RWPE2 (cell line): ENCODE results near the gene ATAD3B.
"Not testable (repeated sequence)": the region's sequence is repeated elsewhere in the genome, so short reads cannot be mapped to it uniquely, and the experiment has no call there.

ENCODE experiments used
- ATAC-seq: fragments of 200-7000 bp; cut with Tn5 transposase; 3 replicates; pipeline ENCODE4 v1.9.1; 2021; ENCODE audit warnings: low read depth
- DNase-seq: peaks from one replicate; pipeline ENCODE4 v3.0.0-alpha.2; 2020; ENCODE audit warnings: low spot score
- H3K27ac ChIP-seq: fragments of 450-650 bp; 2 replicates; pipeline ENCODE4 v1.5.1; 2017; ENCODE audit warnings: mild to moderate bottlenecking; ENCODE audit not compliant: poor library complexity, severe bottlenecking
- H3K27me3 ChIP-seq: fragments of 250-450 bp; sonication (Bioruptor Pico); 2 replicates; pipeline ENCODE4 v1.5.1; 2021; ENCODE audit warnings: mild to moderate bottlenecking, moderate library complexity; ENCODE audit not compliant: insufficient read depth, poor library complexity, severe bottlenecking
- H3K36me3 ChIP-seq: fragments of 250-450 bp; sonication (Bioruptor Pico); 2 replicates; pipeline ENCODE4 v1.5.1; 2020; ENCODE audit warnings: low read depth, mild to moderate bottlenecking, moderate library complexity
- H3K4me1 ChIP-seq: fragments of 250-450 bp; sonication (Bioruptor Pico); 2 replicates; pipeline ENCODE4 v1.5.1; 2021; ENCODE audit warnings: mild to moderate bottlenecking, moderate library complexity; ENCODE audit not compliant: insufficient read depth, poor library complexity, severe bottlenecking
- H3K4me3 ChIP-seq: fragments of 250-450 bp; sonication (Bioruptor Pico); 2 replicates; pipeline ENCODE4 v1.5.1; 2021; ENCODE audit warnings: mild to moderate bottlenecking, moderate library complexity; ENCODE audit not compliant: severe bottlenecking
- H3K9me3 ChIP-seq: fragments of 250-450 bp; sonication (Bioruptor Pico); 2 replicates; pipeline ENCODE4 v1.5.1; 2021; ENCODE audit warnings: mild to moderate bottlenecking, moderate library complexity; ENCODE audit not compliant: severe bottlenecking
- TF ChIP-seq, protein P1 (sequence below): fragments of 450-650 bp; IDR thresholded peaks from one replicate; pipeline ENCODE4 v1.5.1; 2017; ENCODE audit warnings: mild to moderate bottlenecking, moderate library complexity; ENCODE audit not compliant: poor library complexity, severe bottlenecking

The ATAD3B gene

DNA sequence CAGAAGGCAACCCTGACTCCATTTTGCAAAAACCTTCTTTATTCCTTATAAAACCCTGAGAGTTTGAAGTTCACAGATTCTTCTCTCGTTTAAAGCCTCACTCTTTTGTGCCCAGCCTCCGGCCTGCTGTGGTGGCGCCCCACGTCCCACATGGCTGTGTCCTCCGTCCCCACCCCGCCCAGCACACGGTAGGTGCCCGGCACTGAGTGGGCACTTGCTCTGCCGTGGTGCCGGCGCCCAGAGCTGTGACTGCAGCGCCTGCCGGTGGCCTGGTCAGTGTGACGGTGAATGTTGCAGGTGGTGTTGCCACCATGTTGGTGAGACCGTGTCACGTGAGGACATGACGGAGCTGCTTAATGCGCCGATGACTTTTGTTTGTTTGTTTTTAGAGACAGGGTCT lies 49.8 kb downstream of the ATAD3B start:
- H3K27me3 ChIP-seq: no peaks in the 10 kb centered on the region
- DNase-seq (no peak), ATAC-seq (no peak)
- TF ChIP-seq, protein P1, sequence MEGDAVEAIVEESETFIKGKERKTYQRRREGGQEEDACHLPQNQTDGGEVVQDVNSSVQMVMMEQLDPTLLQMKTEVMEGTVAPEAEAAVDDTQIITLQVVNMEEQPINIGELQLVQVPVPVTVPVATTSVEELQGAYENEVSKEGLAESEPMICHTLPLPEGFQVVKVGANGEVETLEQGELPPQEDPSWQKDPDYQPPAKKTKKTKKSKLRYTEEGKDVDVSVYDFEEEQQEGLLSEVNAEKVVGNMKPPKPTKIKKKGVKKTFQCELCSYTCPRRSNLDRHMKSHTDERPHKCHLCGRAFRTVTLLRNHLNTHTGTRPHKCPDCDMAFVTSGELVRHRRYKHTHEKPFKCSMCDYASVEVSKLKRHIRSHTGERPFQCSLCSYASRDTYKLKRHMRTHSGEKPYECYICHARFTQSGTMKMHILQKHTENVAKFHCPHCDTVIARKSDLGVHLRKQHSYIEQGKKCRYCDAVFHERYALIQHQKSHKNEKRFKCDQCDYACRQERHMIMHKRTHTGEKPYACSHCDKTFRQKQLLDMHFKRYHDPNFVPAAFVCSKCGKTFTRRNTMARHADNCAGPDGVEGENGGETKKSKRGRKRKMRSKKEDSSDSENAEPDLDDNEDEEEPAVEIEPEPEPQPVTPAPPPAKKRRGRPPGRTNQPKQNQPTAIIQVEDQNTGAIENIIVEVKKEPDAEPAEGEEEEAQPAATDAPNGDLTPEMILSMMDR: no peak
- no peaks in the 10 kb centered on the region for H3K9me3 ChIP-seq
- no peak overlapping the region for H3K27ac ChIP-seq
- no peak overlapping the region for H3K4me3 ChIP-seq
- H3K4me1 ChIP-seq: no peaks in the 10 kb centered on the region
- peaks cover 38% of the 10 kb centered on the region for H3K36me3 ChIP-seq

DNA sequence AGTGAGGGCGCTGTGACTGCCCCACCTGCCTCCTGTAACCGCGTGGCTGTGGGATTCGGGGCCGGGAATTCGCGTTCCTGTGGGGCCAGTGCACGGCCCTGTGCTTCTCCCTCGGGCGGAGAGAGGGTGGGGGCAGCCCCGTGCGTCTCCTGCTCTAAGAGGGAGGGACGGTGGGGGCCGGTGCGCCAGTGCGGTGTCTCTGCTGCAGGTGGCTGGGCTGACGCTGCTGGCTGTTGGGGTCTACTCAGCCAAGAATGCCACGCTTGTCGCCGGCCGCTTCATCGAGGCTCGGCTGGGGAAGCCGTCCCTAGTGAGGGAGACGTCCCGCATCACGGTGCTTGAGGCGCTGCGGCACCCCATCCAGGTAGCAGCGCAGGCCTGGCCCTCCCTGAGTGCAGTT lies 51.0 kb downstream of the ATAD3B start:
- not testable (repeated sequence) for H3K9me3 ChIP-seq, H3K27ac ChIP-seq, H3K4me1 ChIP-seq, DNase-seq, ATAC-seq, H3K27me3 ChIP-seq, H3K4me3 ChIP-seq
- peaks cover 31% of the 10 kb centered on the region for H3K36me3 ChIP-seq

DNA sequence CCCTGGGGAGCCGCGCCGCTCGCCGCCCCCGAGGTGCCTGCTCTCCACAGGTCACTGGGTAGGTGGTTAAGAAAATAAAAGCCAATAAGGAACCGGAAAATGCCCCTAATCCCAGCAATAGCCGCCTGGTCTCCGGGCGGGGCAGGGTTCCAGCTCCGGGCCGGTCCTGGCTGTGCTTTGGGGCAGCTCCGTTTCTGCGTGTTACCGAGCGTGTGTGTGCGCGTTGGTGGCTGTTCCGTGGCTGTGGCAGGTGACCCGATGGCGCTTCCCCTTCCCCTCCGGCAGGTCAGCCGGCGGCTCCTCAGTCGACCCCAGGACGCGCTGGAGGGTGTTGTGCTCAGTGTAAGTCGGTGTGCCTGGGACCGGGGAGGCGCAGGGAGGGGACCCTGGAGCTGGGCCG lies 51.7 kb downstream of the ATAD3B start:
- H3K36me3 ChIP-seq: peaks cover 29% of the 10 kb centered on the region
- DNase-seq, H3K27ac ChIP-seq, H3K27me3 ChIP-seq, H3K4me1 ChIP-seq, H3K9me3 ChIP-seq, H3K4me3 ChIP-seq, ATAC-seq: not testable (repeated sequence)

DNA sequence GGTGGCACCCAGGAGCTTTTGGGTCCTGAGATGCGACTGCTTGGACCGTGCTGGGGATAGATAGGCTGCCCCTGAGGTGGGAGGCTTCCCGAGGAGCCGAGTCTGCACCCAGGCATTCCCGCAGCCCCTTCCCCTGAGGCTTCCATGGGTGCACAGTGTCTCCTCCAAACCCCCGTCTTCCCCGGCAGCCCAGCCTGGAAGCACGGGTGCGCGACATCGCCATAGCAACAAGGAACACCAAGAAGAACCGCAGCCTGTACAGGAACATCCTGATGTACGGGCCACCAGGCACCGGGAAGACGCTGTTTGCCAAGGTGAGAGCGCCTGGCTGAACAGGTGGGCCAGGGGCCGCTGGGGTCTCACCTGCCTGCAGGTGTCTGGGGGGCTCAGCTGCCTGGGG lies 52.1 kb downstream of the ATAD3B start:
- not testable (repeated sequence) for H3K4me3 ChIP-seq, DNase-seq, H3K9me3 ChIP-seq, ATAC-seq, H3K27ac ChIP-seq, H3K4me1 ChIP-seq, H3K27me3 ChIP-seq
- H3K36me3 ChIP-seq: peaks cover 30% of the 10 kb centered on the region

DNA sequence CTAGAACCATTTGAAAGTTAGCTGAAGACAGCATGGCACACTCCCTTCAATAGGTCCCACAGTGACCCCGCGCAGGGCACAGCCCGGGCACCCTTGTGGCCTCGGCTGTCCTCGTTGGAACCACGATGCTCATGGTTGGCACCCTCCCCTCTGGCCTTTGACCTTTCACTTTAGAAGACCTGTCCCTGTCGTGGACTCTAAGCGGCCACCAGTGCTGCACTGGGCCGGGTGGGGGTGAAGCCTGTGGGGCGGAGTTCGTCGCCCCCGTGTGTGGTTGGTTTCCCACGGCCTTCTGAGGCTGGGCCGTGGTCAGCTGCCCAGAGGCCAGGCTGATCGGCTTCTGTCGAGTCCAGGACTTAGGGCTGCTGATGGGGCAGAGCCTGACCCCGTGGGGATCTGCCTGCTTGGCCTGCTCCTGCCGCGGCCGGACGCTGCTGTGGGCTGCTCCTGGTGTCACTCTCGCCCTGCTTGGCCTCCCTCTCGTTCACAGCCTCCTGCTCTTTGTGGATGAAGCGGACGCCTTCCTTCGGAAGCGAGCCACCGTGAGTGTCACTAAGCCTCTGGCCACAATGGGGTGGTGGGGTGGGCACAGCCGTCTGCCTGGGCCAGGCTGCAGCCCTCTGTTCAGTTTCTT lies 53.3 kb downstream of the ATAD3B start:
- not testable (repeated sequence) for H3K4me1 ChIP-seq, H3K27me3 ChIP-seq, ATAC-seq, H3K9me3 ChIP-seq, H3K4me3 ChIP-seq, DNase-seq, H3K27ac ChIP-seq
- H3K36me3 ChIP-seq: peaks cover 40% of the 10 kb centered on the region

DNA sequence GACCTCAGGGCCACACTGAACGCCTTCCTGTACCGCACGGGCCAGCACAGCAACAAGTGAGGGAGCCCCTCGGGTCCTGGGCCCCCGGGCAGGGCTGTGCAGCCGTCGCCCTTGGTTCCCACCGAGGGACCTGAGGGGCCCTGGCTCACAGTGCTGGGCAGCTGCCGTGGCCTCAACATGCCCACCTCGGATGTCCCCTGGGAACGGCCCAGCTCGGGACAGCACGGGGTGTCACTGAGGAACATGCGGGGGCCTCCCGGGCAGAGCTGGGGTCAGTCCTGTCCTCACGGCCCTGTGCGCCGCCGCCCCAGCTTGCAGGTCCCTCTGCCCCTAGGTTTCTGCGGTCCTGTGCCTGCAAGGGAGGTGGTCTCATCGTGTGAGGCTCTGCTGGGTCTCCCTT lies 54.9 kb downstream of the ATAD3B start:
- not testable (repeated sequence) for H3K4me3 ChIP-seq, ATAC-seq, H3K4me1 ChIP-seq, H3K27ac ChIP-seq, DNase-seq, H3K27me3 ChIP-seq, H3K9me3 ChIP-seq
- H3K36me3 ChIP-seq: peaks cover 43% of the 10 kb centered on the region

DNA sequence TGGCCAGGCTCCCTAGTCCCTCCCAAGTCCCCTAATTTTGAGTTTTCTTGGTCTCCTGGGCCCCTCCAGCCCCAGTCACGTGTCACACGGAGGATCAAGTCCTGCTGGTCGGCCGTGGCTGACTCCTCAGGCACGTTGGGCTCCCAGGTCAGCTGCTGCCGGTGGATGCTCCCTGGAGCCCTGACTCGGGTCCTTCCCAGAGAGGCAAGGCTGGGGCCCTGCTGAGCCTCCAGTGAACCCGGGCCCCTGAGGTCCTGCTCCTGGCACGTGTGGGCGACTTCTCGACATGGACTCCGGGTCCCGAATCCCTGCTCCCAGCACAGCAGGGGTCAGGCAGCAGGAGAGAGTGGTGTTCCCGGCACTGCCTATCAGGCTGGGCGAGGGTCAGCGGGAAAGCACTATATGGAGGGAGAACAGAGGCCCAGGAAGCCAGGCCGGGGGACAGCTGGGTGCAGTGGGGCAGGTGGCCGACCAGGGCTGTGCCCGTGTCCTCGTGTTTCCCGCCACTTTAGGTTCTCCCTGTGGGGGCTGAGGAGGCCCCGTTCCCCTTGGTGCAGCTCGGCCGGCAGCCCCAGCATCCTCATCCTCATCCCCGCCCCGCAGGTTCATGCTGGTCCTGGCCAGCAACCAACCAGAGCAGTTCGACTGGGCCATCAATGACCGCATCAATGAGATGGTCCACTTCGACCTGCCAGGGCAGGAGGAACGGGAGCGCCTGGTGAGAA lies 55.7 kb downstream of the ATAD3B start:
- TF ChIP-seq, protein P1: no peak
- H3K27ac ChIP-seq: no peak overlapping the region
- ATAC-seq: no peak
- H3K9me3 ChIP-seq: peaks cover 9% of the 10 kb centered on the region
- H3K27me3 ChIP-seq: no peaks in the 10 kb centered on the region
- peaks cover 45% of the 10 kb centered on the region for H3K36me3 ChIP-seq
- DNase-seq: no peak
- no peak overlapping the region for H3K4me3 ChIP-seq
- no peaks in the 10 kb centered on the region for H3K4me1 ChIP-seq
